HL-60 (cell line): ENCODE measurements around the gene ABHD4.

Experiments
- DNase-seq, 2 experiments: peaks; one replicate each; pipeline ENCODE4 v3.0.0-alpha.2; 2010 to 2020; ENCODE audit warnings: low read depth in 1 of 2, low spot score in 1 of 2
- H3K27ac ChIP-seq: fragments of 250-450 bp; sonication (Bioruptor Pico); replicated peaks from 2 replicates; pipeline ENCODE4 v1.5.1; 2020; ENCODE audit warnings: mild to moderate bottlenecking, moderate library complexity
- H3K27me3 ChIP-seq: fragments of 250-450 bp; sonication (Bioruptor Pico); 2 replicates; pipeline ENCODE4 v1.5.1; 2021; ENCODE audit warnings: mild to moderate bottlenecking, moderate library complexity; ENCODE audit not compliant: insufficient read depth, poor library complexity, severe bottlenecking
- H3K4me3 ChIP-seq: replicated peaks from 2 replicates; pipeline ENCODE4 v1.5.1; 2011; ENCODE audit warnings: mild to moderate bottlenecking, control low read depth, low read length; ENCODE audit not compliant: insufficient read depth
- CTCF ChIP-seq: IDR thresholded peaks from one replicate; pipeline ENCODE4 v1.5.1; 2011; ENCODE audit warnings: low read length, control low read depth, inconsistent platforms; ENCODE audit not compliant: insufficient read depth
- GABPA ChIP-seq: IDR thresholded peaks from 2 replicates; pipeline ENCODE4 v1.6.1; 2012; ENCODE audit warnings: low read depth
- POLR2AphosphoS5 ChIP-seq: IDR thresholded peaks from 2 replicates; pipeline ENCODE4 v1.6.1; 2012; ENCODE audit warnings: low read depth
- REST ChIP-seq: IDR thresholded peaks from 2 replicates; pipeline ENCODE4 v1.6.1; 2012; ENCODE audit warnings: low read depth; ENCODE audit not compliant: insufficient replicate concordance
- SPI1 ChIP-seq: IDR thresholded peaks from 2 replicates; pipeline ENCODE4 v1.6.1; 2012; ENCODE audit warnings: low read depth, mild to moderate bottlenecking, borderline replicate concordance

The ABHD4 gene

GRCh38 chr14:22657861-22658260 lies 59.8 kb downstream of the ABHD4 start:
- no peak for TF ChIP-seq REST
- TF ChIP-seq CTCF: peak; percentile 14
- DNase-seq: peak in 1 of 2 experiments; percentile 14
- H3K27ac ChIP-seq: no peak overlapping the region
- no peak overlapping the region for H3K4me3 ChIP-seq
- no peaks in the 10 kb centered on the region for H3K27me3 ChIP-seq

- H3K27me3 ChIP-seq: no peaks in the 10 kb centered on the region
- no peak for TF ChIP-seq REST
- TF ChIP-seq SPI1: no peak
- TF ChIP-seq CTCF: no peak
- no peak for TF ChIP-seq GABPA
- no peak for TF ChIP-seq POLR2AphosphoS5
- DNase-seq: no peak
- H3K4me3 ChIP-seq: no peak overlapping the region
- H3K27ac ChIP-seq: no peak overlapping the region
These were observed 60.8 kb downstream of the ABHD4 start for GRCh38 chr14:22658946-22659345.

- no peak for DNase-seq
- Histone ChIP-seq H3K27me3 (no peaks in the 10 kb centered on the region), H3K4me3 (no peak overlapping the region), H3K27ac (no peak overlapping the region)
- TF ChIP-seq POLR2AphosphoS5 (no peak), REST (no peak), GABPA (no peak), CTCF (no peak), SPI1 (no peak)
These were observed 62.6 kb downstream of the ABHD4 start for GRCh38 chr14:22660654-22661053.
